NB4 (cell line): ENCODE results near the gene MRPS9.

Source experiments
- POLR2A ChIP-seq: IDR thresholded peaks from 2 replicates; pipeline ENCODE4 v1.6.1; 2011; ENCODE audit warnings: mild to moderate bottlenecking; ENCODE audit not compliant: insufficient read length; ENCODE audit errors: extremely low read depth
- TF ChIP-seq, protein P1 (sequence below): IDR thresholded peaks from one replicate; pipeline ENCODE4 v1.5.1; 2012; ENCODE audit warnings: low read depth, low read length
- TF ChIP-seq, protein P2 (sequence below): IDR thresholded peaks from 2 replicates; pipeline ENCODE4 v1.6.1; 2011; ENCODE audit warnings: low read depth, low read length

DNA sequence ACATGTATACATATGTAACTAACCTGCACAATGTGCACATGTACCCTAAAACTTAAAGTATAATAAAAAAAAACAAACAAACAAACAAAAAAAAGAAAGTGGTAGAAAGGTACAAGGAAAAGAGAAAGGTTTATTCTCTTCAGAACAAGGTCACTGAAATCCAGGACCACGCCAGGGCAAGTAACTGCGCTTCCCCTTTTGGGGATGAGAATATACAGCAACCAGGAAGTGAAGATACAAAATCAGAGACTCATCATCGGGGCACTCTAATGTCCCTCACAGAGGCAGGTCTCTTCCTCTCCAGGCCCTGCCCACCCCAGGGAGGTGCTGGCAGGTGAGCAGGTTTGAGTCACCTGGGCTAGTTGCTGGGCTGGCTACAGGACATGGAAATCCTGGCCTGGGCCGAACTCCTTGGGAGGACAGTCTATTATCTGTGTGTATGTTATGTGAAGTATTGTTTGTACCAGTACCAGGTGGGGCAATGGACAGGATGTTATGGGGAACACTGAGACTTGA lies 103.3 kb downstream of the MRPS9 start:
- TF ChIP-seq, protein P1, sequence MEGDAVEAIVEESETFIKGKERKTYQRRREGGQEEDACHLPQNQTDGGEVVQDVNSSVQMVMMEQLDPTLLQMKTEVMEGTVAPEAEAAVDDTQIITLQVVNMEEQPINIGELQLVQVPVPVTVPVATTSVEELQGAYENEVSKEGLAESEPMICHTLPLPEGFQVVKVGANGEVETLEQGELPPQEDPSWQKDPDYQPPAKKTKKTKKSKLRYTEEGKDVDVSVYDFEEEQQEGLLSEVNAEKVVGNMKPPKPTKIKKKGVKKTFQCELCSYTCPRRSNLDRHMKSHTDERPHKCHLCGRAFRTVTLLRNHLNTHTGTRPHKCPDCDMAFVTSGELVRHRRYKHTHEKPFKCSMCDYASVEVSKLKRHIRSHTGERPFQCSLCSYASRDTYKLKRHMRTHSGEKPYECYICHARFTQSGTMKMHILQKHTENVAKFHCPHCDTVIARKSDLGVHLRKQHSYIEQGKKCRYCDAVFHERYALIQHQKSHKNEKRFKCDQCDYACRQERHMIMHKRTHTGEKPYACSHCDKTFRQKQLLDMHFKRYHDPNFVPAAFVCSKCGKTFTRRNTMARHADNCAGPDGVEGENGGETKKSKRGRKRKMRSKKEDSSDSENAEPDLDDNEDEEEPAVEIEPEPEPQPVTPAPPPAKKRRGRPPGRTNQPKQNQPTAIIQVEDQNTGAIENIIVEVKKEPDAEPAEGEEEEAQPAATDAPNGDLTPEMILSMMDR, result no peak
- TF ChIP-seq POLR2A, result no peak
- TF ChIP-seq, protein P2, sequence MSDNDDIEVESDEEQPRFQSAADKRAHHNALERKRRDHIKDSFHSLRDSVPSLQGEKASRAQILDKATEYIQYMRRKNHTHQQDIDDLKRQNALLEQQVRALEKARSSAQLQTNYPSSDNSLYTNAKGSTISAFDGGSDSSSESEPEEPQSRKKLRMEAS, result no peak
